Measurements from ENCODE around the gene PRELID3B.

Gene PRELID3B

DNA sequence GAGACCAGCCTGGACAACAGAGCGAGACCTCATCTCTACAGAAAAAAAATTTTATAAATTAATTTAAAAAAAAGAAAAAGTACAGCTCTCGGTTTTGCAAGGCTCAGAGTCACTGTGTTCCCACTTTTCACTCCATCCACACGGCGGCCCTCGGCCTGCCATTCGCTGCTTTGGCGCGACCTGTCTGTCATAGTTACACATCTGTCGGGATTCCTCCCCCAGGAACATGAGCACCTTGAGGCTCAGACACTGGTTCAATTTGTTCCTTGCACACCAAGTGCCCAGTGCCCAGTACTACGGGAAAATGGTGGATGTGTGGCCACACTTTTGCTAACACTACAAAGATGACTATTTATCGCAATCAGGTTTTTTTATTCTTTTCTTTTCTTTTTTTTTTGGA is 43.9 kb downstream of the PRELID3B start:
- no peak overlapping the region for H3K4me3 ChIP-seq (ENCODE audit: insufficient read depth in 1 of 2, low read depth in 1 of 2, low read length in 2 of 2)
- H3K9me3 ChIP-seq (ENCODE audit: control insufficient read depth, low read length), result no peaks in the 10 kb centered on the region
- no peak overlapping the region for H2BK5ac ChIP-seq (ENCODE audit: low read depth, low read length, poor library complexity, severe bottlenecking)
- H2BK12ac ChIP-seq (ENCODE audit: low read length in 2 of 2), result no peak overlapping the region
- H3K9ac ChIP-seq (ENCODE audit: low read length), result no peak overlapping the region
- no peak for DNase-seq
- no peak overlapping the region for H2AFZ ChIP-seq (ENCODE audit: low read depth, low read length)
- H2BK15ac ChIP-seq (ENCODE audit: low read depth, poor library complexity, severe bottlenecking), result no peak overlapping the region
- H4K8ac ChIP-seq (ENCODE audit: low read length), result no peak overlapping the region
- H2AK5ac ChIP-seq (ENCODE audit: low read length, severe bottlenecking), result no peak overlapping the region
- peaks cover 78 to 80% of the 10 kb centered on the region in 2 experiments for H3K36me3 ChIP-seq (ENCODE audit: control insufficient read depth in 1 of 2, insufficient read depth in 2 of 2, low read depth in 1 of 2, low read length in 2 of 2)
- no peak overlapping the region for H3K23ac ChIP-seq (ENCODE audit: low read length in 2 of 2)
- no peak overlapping the region for H3K14ac ChIP-seq (ENCODE audit: low read length in 2 of 2)
- H4K91ac ChIP-seq (ENCODE audit: low read length), result no peak overlapping the region
- no peak overlapping the region for H3K4ac ChIP-seq (ENCODE audit: low read depth in 1 of 2, low read length in 2 of 2)
- no peak overlapping the region for H3K18ac ChIP-seq (ENCODE audit: low read depth in 1 of 2, low read length in 2 of 2)
- 93% methylated on average over 10 of the region's 11 CpGs for WGBS
- H3K79me1 ChIP-seq (replicated peaks; ENCODE audit: low read length, poor library complexity, severe bottlenecking), result peaks cover 25% of the 10 kb centered on the region
- peaks cover 13% of the 10 kb centered on the region for H3K4me1 ChIP-seq (ENCODE audit: control insufficient read depth, insufficient read depth, low read depth, low read length)
- H3K27me3 ChIP-seq (ENCODE audit: control insufficient read depth in 1 of 2, insufficient read depth in 1 of 2, low read length in 2 of 2), result no peaks in the 10 kb centered on the region
- H2BK120ac ChIP-seq (ENCODE audit: low read depth, low read length), result no peak overlapping the region
- no peak overlapping the region for H3K27ac ChIP-seq (ENCODE audit: low read length, poor library complexity, severe bottlenecking)
- no peak overlapping the region for H3K4me2 ChIP-seq (ENCODE audit: low read length, poor library complexity, severe bottlenecking)

- no peak overlapping the region for H3K4me3 ChIP-seq (ENCODE audit: insufficient read depth in 1 of 2, low read depth in 1 of 2, low read length in 2 of 2)
- H4K8ac ChIP-seq (ENCODE audit: low read length), result no peak overlapping the region
- no peak overlapping the region for H3K27ac ChIP-seq (ENCODE audit: low read length, poor library complexity, severe bottlenecking)
- no peak overlapping the region for H3K4me2 ChIP-seq (ENCODE audit: low read length, poor library complexity, severe bottlenecking)
- no peak overlapping the region for H2BK120ac ChIP-seq (ENCODE audit: low read depth, low read length)
- no peaks in the 10 kb centered on the region for H3K27me3 ChIP-seq (ENCODE audit: control insufficient read depth in 1 of 2, insufficient read depth in 1 of 2, low read length in 2 of 2)
- no peak overlapping the region for H2AK5ac ChIP-seq (ENCODE audit: low read length, severe bottlenecking)
- H3K23ac ChIP-seq (ENCODE audit: low read length in 2 of 2), result no peak overlapping the region
- whole genome bisulfite sequencing, result 97% methylated on average over 24 of the region's 24 CpGs
- no peak overlapping the region for H2BK5ac ChIP-seq (ENCODE audit: low read depth, low read length, poor library complexity, severe bottlenecking)
- no peak overlapping the region for H3K9ac ChIP-seq (ENCODE audit: low read length)
- H3K9me3 ChIP-seq (ENCODE audit: control insufficient read depth, low read length), result no peaks in the 10 kb centered on the region
- H2BK12ac ChIP-seq (ENCODE audit: low read length in 2 of 2), result no peak overlapping the region
- peaks cover 75 to 88% of the 10 kb centered on the region in 2 experiments for H3K36me3 ChIP-seq (ENCODE audit: control insufficient read depth in 1 of 2, insufficient read depth in 2 of 2, low read depth in 1 of 2, low read length in 2 of 2)
- H3K14ac ChIP-seq (ENCODE audit: low read length in 2 of 2), result no peak overlapping the region
- no peak overlapping the region for H3K18ac ChIP-seq (ENCODE audit: low read depth in 1 of 2, low read length in 2 of 2)
- no peak overlapping the region for H4K91ac ChIP-seq (ENCODE audit: low read length)
- no peak overlapping the region for H2AFZ ChIP-seq (ENCODE audit: low read depth, low read length)
- peaks cover 18% of the 10 kb centered on the region for H3K4me1 ChIP-seq (ENCODE audit: control insufficient read depth, insufficient read depth, low read depth, low read length)
- H3K4ac ChIP-seq (ENCODE audit: low read depth in 1 of 2, low read length in 2 of 2), result no peak overlapping the region
- no peak for DNase-seq
- no peak overlapping the region for H2BK15ac ChIP-seq (ENCODE audit: low read depth, poor library complexity, severe bottlenecking)
- H3K79me1 ChIP-seq (replicated peaks; ENCODE audit: low read length, poor library complexity, severe bottlenecking), result peaks cover 16% of the 10 kb centered on the region
These were observed 45.3 kb downstream of the PRELID3B start for GRCh38 chr20:58997141-58997770.

DNA sequence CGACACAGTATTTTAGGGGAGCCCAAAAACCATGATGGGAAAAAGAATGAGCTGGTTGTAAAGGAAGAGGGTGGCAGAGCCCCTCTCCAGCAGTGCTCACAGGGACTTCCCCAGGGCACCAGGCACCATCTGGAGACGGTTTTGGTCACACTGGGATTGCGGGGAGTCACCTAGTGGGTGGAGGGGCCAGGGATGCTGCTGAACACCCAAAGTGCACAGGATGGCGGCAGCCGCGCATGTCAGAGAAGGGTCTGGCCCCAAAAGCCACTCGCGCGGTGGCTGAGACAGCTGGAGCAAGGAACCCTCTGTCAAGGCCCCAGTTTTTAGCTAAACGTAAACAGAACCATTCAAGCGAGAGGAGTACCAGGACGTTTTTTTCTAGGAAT is 46.4 kb downstream of the PRELID3B start:
- Histone ChIP-seq H3K23ac (ENCODE audit: low read length in 2 of 2) (no peak overlapping the region), H3K18ac (ENCODE audit: low read depth in 1 of 2, low read length in 2 of 2) (no peak overlapping the region), H4K8ac (ENCODE audit: low read length) (no peak overlapping the region), H3K27ac (ENCODE audit: low read length, poor library complexity, severe bottlenecking) (peak overlapping the region; percentile 26), H3K9me3 (ENCODE audit: control insufficient read depth, low read length) (no peaks in the 10 kb centered on the region), H2AFZ (ENCODE audit: low read depth, low read length) (no peak overlapping the region), H3K79me1 (replicated peaks; ENCODE audit: low read length, poor library complexity, severe bottlenecking) (peaks cover 13% of the 10 kb centered on the region), H3K4me2 (ENCODE audit: low read length, poor library complexity, severe bottlenecking) (no peak overlapping the region), H2BK12ac (ENCODE audit: low read length in 2 of 2) (no peak overlapping the region), H3K14ac (ENCODE audit: low read length in 2 of 2) (no peak overlapping the region), H3K4me1 (ENCODE audit: control insufficient read depth, insufficient read depth, low read depth, low read length) (peaks cover 18% of the 10 kb centered on the region), H3K36me3 (ENCODE audit: control insufficient read depth in 1 of 2, insufficient read depth in 2 of 2, low read depth in 1 of 2, low read length in 2 of 2) (peaks cover 70 to 89% of the 10 kb centered on the region in 2 experiments), H2BK15ac (ENCODE audit: low read depth, poor library complexity, severe bottlenecking) (no peak overlapping the region), H3K4me3 (ENCODE audit: insufficient read depth in 1 of 2, low read depth in 1 of 2, low read length in 2 of 2) (no peak overlapping the region), H3K27me3 (ENCODE audit: control insufficient read depth in 1 of 2, insufficient read depth in 1 of 2, low read length in 2 of 2) (no peaks in the 10 kb centered on the region), H2BK120ac (ENCODE audit: low read depth, low read length) (no peak overlapping the region), H2BK5ac (ENCODE audit: low read depth, low read length, poor library complexity, severe bottlenecking) (no peak overlapping the region), H2AK5ac (ENCODE audit: low read length, severe bottlenecking) (peak overlapping the region; percentile 36), H4K91ac (ENCODE audit: low read length) (no peak overlapping the region), H3K4ac (ENCODE audit: low read depth in 1 of 2, low read length in 2 of 2) (no peak overlapping the region), H3K9ac (ENCODE audit: low read length) (no peak overlapping the region)
- 95% methylated on average over 12 of the region's 12 CpGs for WGBS
- no peak for DNase-seq

DNA sequence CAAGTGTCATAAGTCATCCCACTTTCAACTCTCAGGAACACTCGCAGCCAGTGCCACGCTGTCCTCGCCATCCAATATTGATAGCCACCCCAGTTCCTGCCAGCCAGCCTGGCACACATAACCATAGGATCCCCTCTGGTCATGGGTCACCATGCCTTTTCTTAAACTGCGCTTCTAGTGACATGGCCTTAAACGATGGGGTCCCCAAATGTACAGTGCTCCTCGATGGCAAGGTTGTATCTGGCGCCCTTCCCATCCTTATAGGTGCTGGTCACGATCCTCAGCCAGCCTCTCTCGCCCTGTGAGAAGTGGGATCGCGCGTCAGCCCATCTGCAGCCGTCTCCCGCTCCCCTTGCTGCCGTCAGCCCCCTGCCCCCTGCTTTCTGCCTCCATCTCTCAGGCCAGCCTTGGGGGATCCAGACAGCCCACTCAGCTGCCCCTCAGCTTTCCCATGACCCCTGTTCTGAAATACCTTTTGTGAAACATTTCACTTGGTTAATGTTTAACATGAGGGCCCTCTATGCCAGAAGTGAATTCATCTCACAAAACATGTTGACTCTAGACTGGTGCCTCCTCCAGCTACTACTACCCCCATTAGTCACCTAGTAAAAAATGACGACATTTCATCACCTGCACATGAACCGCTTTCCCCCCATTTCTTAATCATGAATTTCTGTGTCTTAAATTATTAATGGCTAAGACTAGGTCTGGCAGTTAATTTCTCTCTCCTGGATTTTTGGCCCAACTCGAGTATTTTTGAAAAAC is 46.9 kb downstream of the PRELID3B start:
- no peak overlapping the region for H2BK12ac ChIP-seq (ENCODE audit: low read length in 2 of 2)
- H4K8ac ChIP-seq (ENCODE audit: low read length), result no peak overlapping the region
- peaks cover 18% of the 10 kb centered on the region for H3K4me1 ChIP-seq (ENCODE audit: control insufficient read depth, insufficient read depth, low read depth, low read length)
- no peak overlapping the region for H2BK120ac ChIP-seq (ENCODE audit: low read depth, low read length)
- no peak overlapping the region for H3K4me2 ChIP-seq (ENCODE audit: low read length, poor library complexity, severe bottlenecking)
- no peak overlapping the region for H2BK5ac ChIP-seq (ENCODE audit: low read depth, low read length, poor library complexity, severe bottlenecking)
- H3K27ac ChIP-seq (ENCODE audit: low read length, poor library complexity, severe bottlenecking), result peak overlapping the region; percentile 26
- H3K27me3 ChIP-seq (ENCODE audit: control insufficient read depth in 1 of 2, insufficient read depth in 1 of 2, low read length in 2 of 2), result no peaks in the 10 kb centered on the region
- H3K4ac ChIP-seq (ENCODE audit: low read depth in 1 of 2, low read length in 2 of 2), result no peak overlapping the region
- H3K4me3 ChIP-seq (ENCODE audit: insufficient read depth in 1 of 2, low read depth in 1 of 2, low read length in 2 of 2), result no peak overlapping the region
- H3K9ac ChIP-seq (ENCODE audit: low read length), result no peak overlapping the region
- no peak overlapping the region for H3K18ac ChIP-seq (ENCODE audit: low read depth in 1 of 2, low read length in 2 of 2)
- peaks cover 16% of the 10 kb centered on the region for H3K79me1 ChIP-seq (replicated peaks; ENCODE audit: low read length, poor library complexity, severe bottlenecking)
- H3K36me3 ChIP-seq (ENCODE audit: control insufficient read depth in 1 of 2, insufficient read depth in 2 of 2, low read depth in 1 of 2, low read length in 2 of 2), result peaks cover 71 to 91% of the 10 kb centered on the region in 2 experiments
- H2AFZ ChIP-seq (ENCODE audit: low read depth, low read length), result no peak overlapping the region
- no peak for DNase-seq
- no peak overlapping the region for H4K91ac ChIP-seq (ENCODE audit: low read length)
- H2BK15ac ChIP-seq (ENCODE audit: low read depth, poor library complexity, severe bottlenecking), result no peak overlapping the region
- H3K14ac ChIP-seq (ENCODE audit: low read length in 2 of 2), result no peak overlapping the region
- peak overlapping the region; percentile 20 for H2AK5ac ChIP-seq (ENCODE audit: low read length, severe bottlenecking)
- 93% methylated on average over 16 of the region's 18 CpGs for WGBS
- H3K23ac ChIP-seq (ENCODE audit: low read length in 2 of 2), result no peak overlapping the region
- no peaks in the 10 kb centered on the region for H3K9me3 ChIP-seq (ENCODE audit: control insufficient read depth, low read length)
